HG03135 (cell line): ENCODE data around the gene PCDHB9.
"Not testable (repeated sequence)": the region's sequence is repeated elsewhere in the genome, so short reads cannot be mapped to it uniquely, and the experiment has no call there.

Experiments
- ATAC-seq: cut with Tn5 transposase; IDR thresholded peaks from one replicate; pipeline ENCODE4 v1.9.1; 2021; ENCODE audit warnings: mild to moderate bottlenecking, moderate library complexity; ENCODE audit not compliant: unreplicated experiment

Gene PCDHB9

DNA sequence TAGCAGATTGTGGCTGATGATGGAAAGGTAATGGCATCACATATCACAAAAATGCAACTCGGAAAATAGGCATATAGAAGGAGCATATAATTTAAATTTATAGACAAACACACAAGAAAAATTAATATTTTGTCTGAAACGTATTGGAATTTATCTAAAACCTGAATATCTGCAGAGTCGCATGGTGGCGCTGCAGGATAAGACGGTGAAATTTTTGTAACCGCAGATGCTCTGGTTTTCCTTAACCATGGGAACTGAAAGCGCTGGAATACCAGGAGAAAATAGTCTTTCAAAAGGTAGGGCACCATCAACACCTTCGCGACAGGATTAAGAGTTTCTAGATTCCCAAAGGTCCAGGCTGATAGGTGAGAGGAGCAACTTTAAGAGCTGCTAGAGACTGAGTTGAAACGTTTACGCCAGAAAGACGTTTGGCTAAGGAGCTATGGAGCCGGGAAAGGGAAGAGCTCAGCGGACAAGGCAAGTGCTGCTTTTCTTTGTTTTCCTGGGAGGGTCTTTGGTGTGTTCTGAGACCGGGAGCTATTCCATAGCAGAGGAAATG, 47.2 kb downstream of the PCDHB9 start:
- no peak for ATAC-seq

DNA sequence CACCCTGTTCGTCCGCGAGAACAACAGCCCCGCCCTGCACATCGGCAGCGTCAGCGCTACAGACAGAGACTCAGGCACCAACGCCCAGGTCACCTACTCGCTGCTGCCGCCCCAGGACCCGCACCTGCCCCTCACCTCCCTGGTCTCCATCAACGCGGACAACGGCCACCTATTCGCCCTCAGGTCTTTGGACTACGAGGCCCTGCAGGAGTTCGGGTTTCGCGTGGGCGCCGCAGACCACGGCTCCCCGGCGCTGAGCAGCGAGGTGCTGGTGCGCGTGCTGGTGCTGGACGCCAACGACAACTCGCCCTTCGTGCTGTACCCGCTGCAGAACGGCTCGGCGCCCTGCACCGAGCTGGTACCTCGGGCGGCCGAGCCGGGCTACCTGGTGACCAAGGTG, 49.0 kb downstream of the PCDHB9 start:
- ATAC-seq: not testable (repeated sequence)

DNA sequence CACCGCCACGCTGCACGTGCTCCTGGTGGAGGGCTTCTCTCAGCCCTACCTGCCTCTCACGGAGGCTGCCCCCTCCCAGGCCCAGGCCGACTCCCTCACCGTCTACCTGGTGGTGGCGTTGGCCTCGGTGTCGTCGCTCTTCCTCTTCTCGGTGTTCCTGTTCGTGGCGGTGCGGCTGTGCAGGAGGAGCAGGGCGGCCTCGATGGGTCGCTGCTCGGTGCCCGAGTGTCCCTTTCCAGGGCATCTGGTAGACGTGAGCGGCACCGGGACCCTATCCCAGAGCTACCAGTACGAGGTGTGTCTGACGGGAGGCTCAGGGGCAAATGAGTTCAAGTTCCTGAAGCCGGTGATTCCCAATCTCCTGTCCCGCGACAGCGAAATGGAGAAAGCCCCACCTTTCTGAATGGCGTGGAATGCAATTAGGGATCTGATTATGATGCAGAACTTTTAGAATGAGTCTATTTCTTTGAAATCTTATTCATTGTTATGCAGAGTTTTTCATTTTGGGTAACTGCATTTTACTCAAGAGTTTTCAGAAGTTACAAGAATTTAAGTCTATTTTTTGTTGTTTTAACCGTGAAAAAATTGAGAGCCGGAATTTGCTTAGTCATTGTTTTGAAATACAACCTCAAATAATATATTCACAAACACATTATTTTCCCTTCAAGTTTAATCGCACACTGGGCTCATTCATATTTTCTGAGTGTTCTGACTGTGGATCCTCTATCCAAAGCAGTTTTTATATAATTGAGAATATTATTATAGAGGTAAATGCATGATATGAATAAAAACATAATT, 49.8 kb downstream of the PCDHB9 start:
- ATAC-seq: no peak
